Measurements from ENCODE around the gene SLC25A11. TPM values are rescaled to one million over a fixed set of nuclear protein-coding genes. Genes with fewer than 3 reads are reported as not detected.
A peak's percentile ranks its signal among the peaks of the same experiment; 100 is the strongest.

SLC25A11 gene
- total RNA-seq (10 to 100 TPM; 43.5 to 49.5 TPM), polyA plus RNA-seq (100 to 1,000 TPM in 1 of 2 donors, 10 to 100 TPM in 1; 55.1 to 101 TPM)

- peaks cover 30 to 52% of the 10 kb centered on the region in 2 donors for H3K36me3 Mint-ChIP-seq
- intact Hi-C loops (cut with micrococcal nuclease) = loop anchor here (1.0 to 5.0 kb wide), 7 partner anchors 8 to 230 kb away; partner anchors contain the start of genes ARRB2, CAMTA2, CHRNE and MED11
- Histone ChIP-seq H3K27me3 (ENCODE audit: insufficient read depth, low read length) (no peaks in the 10 kb centered on the region), H3K36me3 (ENCODE audit: insufficient read depth, low read length) (peaks cover 31% of the 10 kb centered on the region), H3K4me3 (ENCODE audit: low read length in 2 of 2) (peak within 1 kb of the TSS; percentile 99), H3K9me3 (ENCODE audit: control insufficient read depth in 1 of 2, low read length in 2 of 2) (no peaks in the 10 kb centered on the region), H3K4me1 (ENCODE audit: insufficient read depth, low read length) (peaks cover 57% of the 10 kb centered on the region), H3K27ac (ENCODE audit: low read depth, low read length) (peak within 1 kb of the TSS; percentile 81)
- H3K4me1 Mint-ChIP-seq = peaks cover 43 to 71% (median 54%) of the 10 kb centered on the region in 4 donors
- peaks cover 0 to 2% (median 0%) of the 10 kb centered on the region in 8 donors for H3K9me3 Mint-ChIP-seq
- H3K27me3 Mint-ChIP-seq = no peaks in the 10 kb centered on the region
- ChIA-PET POLR2A (ENCODE audit: partially characterized antibody) (interaction anchor here (0.6 to 25.3 kb wide), 33 partner anchors 10 to 796 kb away, joined by 3 to 973 read pairs (median 5); partner anchors contain the start of genes ARRB2, C17orf107, CAMTA2 and CHRNE), CTCF (ENCODE audit: partially characterized antibody) (interaction anchor here (0.6 to 3.1 kb wide), 17 partner anchors 12 to 230 kb away, joined by 3 to 19 read pairs (median 4); partner anchors contain the start of genes ARRB2, CAMTA2, CHRNE and ENO3)
- H3K27ac Mint-ChIP-seq = peak within 1 kb of the TSS; percentile 92 to 100 (median 98)
- peak; percentile 96 to 99 (median 99) for DNase-seq
- H3K4me3 Mint-ChIP-seq = peak within 1 kb of the TSS; percentile 95 to 100 (median 98)
Measured at GRCh38 chr17:4939796-4940554, at the start of gene SLC25A11, which contains the start of gene RNF167. Gene SLC25A11, minus strand, starts transcription at chr17:4940046. Its CDS starts 136 bp downstream, at chr17:4939910. Gene RNF167, plus strand, starts transcription at chr17:4940268. Its CDS starts 642 bp downstream, at chr17:4940910.

GRCh38 chr17:4987767-4988567 is 48.1 kb upstream of the SLC25A11 start:
- Histone ChIP-seq H3K9me3 (ENCODE audit: control insufficient read depth in 1 of 2, low read length in 2 of 2) (no peaks in the 10 kb centered on the region), H3K27me3 (ENCODE audit: insufficient read depth, low read length) (no peaks in the 10 kb centered on the region), H3K36me3 (ENCODE audit: insufficient read depth, low read length) (peaks cover under 1% of the 10 kb centered on the region), H3K27ac (ENCODE audit: low read depth, low read length) (peak overlapping the region; percentile 85), H3K4me1 (ENCODE audit: insufficient read depth, low read length) (peaks cover 29% of the 10 kb centered on the region), H3K4me3 (ENCODE audit: low read length in 2 of 2) (peak overlapping the region; percentile 74 to 95)
- Mint-ChIP-seq H3K27me3 (no peaks in the 10 kb centered on the region), H3K4me3 (peak overlapping the region; percentile 92 to 95 (median 93)), H3K4me1 (peaks cover 29 to 61% (median 36%) of the 10 kb centered on the region in 4 donors), H3K27ac (peak overlapping the region; percentile 94 to 98 (median 96)), H3K36me3 (peaks cover 6 to 20% of the 10 kb centered on the region in 2 donors), H3K9me3 (no peaks in the 10 kb centered on the region)
- POLR2A ChIA-PET (ENCODE audit: partially characterized antibody) = interaction anchor here (0.6 to 7.0 kb wide), 16 partner anchors 10 to 685 kb away, joined by 3 to 79 read pairs (median 6); partner anchors contain the start of genes INCA1, KIF1C, PFN1 and RNF167
- CTCF ChIA-PET (ENCODE audit: partially characterized antibody) = interaction anchor here (0.9 to 5.2 kb wide), 16 partner anchors 9 to 198 kb away, joined by 3 to 41 read pairs (median 5); partner anchors contain the start of genes CHRNE, INCA1, KIF1C and RNF167
- peak in 1 of 5 donors; percentile 45 for DNase-seq
- intact Hi-C loops (cut with micrococcal nuclease) = loop anchor here (1.0 to 2.0 kb wide), 5 partner anchors 9 to 79 kb away; partner anchors contain the start of genes INCA1, KIF1C, RNF167 and SLC25A11

GRCh38 chr17:4986951-4987766 is 47.3 kb upstream of the SLC25A11 start, which contains the start of gene CAMTA2:
Gene CAMTA2, minus strand, starts transcription at chr17:4987675. Its CDS starts 1,453 bp downstream, at chr17:4986222.
- Mint-ChIP-seq H3K36me3 (peaks cover 13 to 29% of the 10 kb centered on the region in 2 donors), H3K27ac (peak within 1 kb of the TSS; percentile 94 to 98 (median 96)), H3K9me3 (no peaks in the 10 kb centered on the region), H3K4me3 (peak within 1 kb of the TSS; percentile 92 to 95 (median 93)), H3K4me1 (peaks cover 29 to 64% (median 37%) of the 10 kb centered on the region in 4 donors), H3K27me3 (no peaks in the 10 kb centered on the region)
- Histone ChIP-seq H3K27me3 (ENCODE audit: insufficient read depth, low read length) (no peaks in the 10 kb centered on the region), H3K4me3 (ENCODE audit: low read length in 2 of 2) (peak within 1 kb of the TSS; percentile 74 to 95), H3K27ac (ENCODE audit: low read depth, low read length) (peak within 1 kb of the TSS; percentile 85), H3K9me3 (ENCODE audit: control insufficient read depth in 1 of 2, low read length in 2 of 2) (no peaks in the 10 kb centered on the region), H3K36me3 (ENCODE audit: insufficient read depth, low read length) (peaks cover 8% of the 10 kb centered on the region), H3K4me1 (ENCODE audit: insufficient read depth, low read length) (peaks cover 29% of the 10 kb centered on the region)
- ChIA-PET CTCF (ENCODE audit: partially characterized antibody) (interaction anchor here (0.7 to 5.2 kb wide), 19 partner anchors 8 to 422 kb away, joined by 3 to 41 read pairs (median 5); partner anchors contain the start of genes INCA1, KIF1C, RNF167 and SLC25A11), POLR2A (ENCODE audit: partially characterized antibody) (interaction anchor here (0.7 to 7.0 kb wide), 21 partner anchors 8 to 284 kb away, joined by 3 to 79 read pairs (median 6); partner anchors contain the start of genes C17orf107, CHRNE, INCA1 and KIF1C)
- intact Hi-C loops (cut with micrococcal nuclease) = loop anchor here (1.0 to 2.0 kb wide), 4 partner anchors 10 to 78 kb away; partner anchors contain the start of genes INCA1, KIF1C, RNF167 and SLC25A11
- peak; percentile 78 to 90 (median 81) for DNase-seq

- Histone ChIP-seq H3K4me1 (ENCODE audit: insufficient read depth, low read length) (peaks cover 29% of the 10 kb centered on the region), H3K36me3 (ENCODE audit: insufficient read depth, low read length) (peaks cover 15% of the 10 kb centered on the region), H3K9me3 (ENCODE audit: control insufficient read depth in 1 of 2, low read length in 2 of 2) (no peaks in the 10 kb centered on the region), H3K4me3 (ENCODE audit: low read length in 2 of 2) (peak overlapping the region; percentile 74 to 95), H3K27me3 (ENCODE audit: insufficient read depth, low read length) (no peaks in the 10 kb centered on the region), H3K27ac (ENCODE audit: low read depth, low read length) (peak overlapping the region; percentile 85)
- Mint-ChIP-seq H3K27me3 (no peaks in the 10 kb centered on the region), H3K4me3 (peak overlapping the region; percentile 86 to 95 (median 93)), H3K4me1 (peaks cover 28 to 65% (median 39%) of the 10 kb centered on the region in 4 donors), H3K27ac (peak overlapping the region; percentile 84 to 96 (median 94)), H3K9me3 (no peaks in the 10 kb centered on the region), H3K36me3 (peaks cover 13 to 35% of the 10 kb centered on the region in 2 donors)
- DNase-seq = no peak
- ChIA-PET POLR2A (ENCODE audit: partially characterized antibody) (interaction anchor here (0.5 to 7.0 kb wide), 18 partner anchors 9 to 283 kb away, joined by 3 to 79 read pairs (median 6); partner anchors contain the start of genes C17orf107, CHRNE, INCA1 and KIF1C), CTCF (ENCODE audit: partially characterized antibody) (interaction anchor here (0.7 to 5.2 kb wide), 12 partner anchors 11 to 421 kb away, joined by 3 to 41 read pairs (median 8); partner anchors contain the start of genes INCA1, KIF1C, RNF167 and SLC25A11)
- intact Hi-C loops (cut with micrococcal nuclease) = loop anchor here (2.0 kb wide), 1 partner anchor 46 kb away; the partner anchor contains the start of genes RNF167 and SLC25A11
Measured at GRCh38 chr17:4986403-4986802, 46.6 kb upstream of the SLC25A11 start.

GRCh38 chr17:4982305-4982704 is 42.5 kb upstream of the SLC25A11 start:
- peaks cover 30 to 64% of the 10 kb centered on the region in 2 donors for H3K36me3 Mint-ChIP-seq
- no peaks in the 10 kb centered on the region for H3K9me3 Mint-ChIP-seq
- H3K4me1 Mint-ChIP-seq = peaks cover 23 to 49% (median 31%) of the 10 kb centered on the region in 4 donors
- H3K27ac ChIP-seq (ENCODE audit: low read depth, low read length) = no peak overlapping the region
- H3K9me3 ChIP-seq (ENCODE audit: control insufficient read depth in 1 of 2, low read length in 2 of 2) = no peaks in the 10 kb centered on the region
- peaks cover 25% of the 10 kb centered on the region for H3K4me1 ChIP-seq (ENCODE audit: insufficient read depth, low read length)
- ChIA-PET CTCF (ENCODE audit: partially characterized antibody) (interaction anchor here (1.2 to 3.8 kb wide), 3 partner anchors 15 to 79 kb away, joined by 3 to 15 read pairs (median 4); partner anchors contain the start of gene SPAG7), POLR2A (ENCODE audit: partially characterized antibody) (interaction anchor here (1.3 to 1.4 kb wide), 2 partner anchors 11 to 15 kb away, joined by 3 to 5 read pairs; partner anchors contain the start of genes INCA1 and KIF1C)
- peak overlapping the region in 2 of 7 donors; percentile 30 to 60 for H3K27ac Mint-ChIP-seq
- H3K27me3 ChIP-seq (ENCODE audit: insufficient read depth, low read length) = no peaks in the 10 kb centered on the region
- intact Hi-C loops (cut with micrococcal nuclease) = no loop called here
- no peak for DNase-seq
- H3K27me3 Mint-ChIP-seq = no peaks in the 10 kb centered on the region
- H3K4me3 Mint-ChIP-seq = no peak overlapping the region
- H3K4me3 ChIP-seq (ENCODE audit: low read length in 2 of 2) = no peak overlapping the region
- peaks cover 36% of the 10 kb centered on the region for H3K36me3 ChIP-seq (ENCODE audit: insufficient read depth, low read length)
